Thoracic aorta (tissue), 2 donors: ENCODE data around the gene KSR1. TPM values are rescaled to one million over a fixed set of nuclear protein-coding genes. Genes with fewer than 3 reads are reported as not detected.

Source experiments
- ATAC-seq: fragments of 150-250 bp; one replicate; pipeline ENCODE4 v1.8.0; 2017; ENCODE audit warnings: low read depth; ENCODE audit not compliant: insufficient number of reproducible peaks, low FRiP score
- DNase-seq: peaks from one replicate; pipeline ENCODE4 v3.0.0-alpha.2; 2020; ENCODE audit warnings: low spot score
- H3K27ac ChIP-seq, 2 donors: fragments of 200-600 bp; sonication (generic); 1 replicate in 1 of 2; 2 replicates in 1 of 2; pipeline ENCODE4 v1.5.1; 2016; ENCODE audit warnings: mild to moderate bottlenecking in 2 of 2, moderate library complexity in 2 of 2
- H3K27me3 ChIP-seq: fragments of 200-600 bp; sonication (generic); replicated peaks from 2 replicates; pipeline ENCODE4 v1.6.0; 2016; ENCODE audit warnings: mild to moderate bottlenecking; ENCODE audit not compliant: insufficient read depth
- H3K36me3 ChIP-seq: fragments of 200-600 bp; sonication (generic); one replicate; pipeline ENCODE4 v1.5.1; 2016
- H3K4me1 ChIP-seq, 2 donors: fragments of 200-600 bp; sonication (generic); 1 replicate in 1 of 2; 2 replicates in 1 of 2; pipeline versions ENCODE4 v1.5.1 to v1.6.0; 2016; ENCODE audit warnings: low read depth in 2 of 2, mild to moderate bottlenecking in 1 of 2; ENCODE audit not compliant: control insufficient read depth in 1 of 2
- H3K4me3 ChIP-seq: fragments of 200-600 bp; sonication (generic); 2 replicates; pipeline ENCODE4 v1.5.1; 2016; ENCODE audit warnings: mild to moderate bottlenecking
- H3K9me3 ChIP-seq: fragments of 200-600 bp; sonication (generic); 2 replicates; pipeline ENCODE4 v1.5.1; 2016
- CTCF ChIP-seq: fragments of 200-600 bp; sonication (generic); IDR thresholded peaks from one replicate; pipeline ENCODE4 v1.5.1; 2019; ENCODE audit warnings: antibody characterized with exemption
- total RNA-seq, 2 donors: library from RNA; depleted of rRNA; stranded (reverse); fragments of >200 nt; gene quantifications; one replicate each; pipeline versions ENCODE4 v1.1.0 to v1.2.3, GENCODE V29; 2016

The KSR1 gene
- total RNA-seq, 2 donors from 2014 or later = 17.6 to 46.0 TPM

GRCh38 chr17:27576477-27577083 lies 120.3 kb downstream of the KSR1 start:
- TF ChIP-seq CTCF = no peak
- H3K4me1 ChIP-seq = peaks cover 0 to 21% of the 10 kb centered on the region in 2 donors
- no peak overlapping the region for H3K27ac ChIP-seq
- ATAC-seq (no peak), DNase-seq (no peak)
- H3K36me3 ChIP-seq = no peaks in the 10 kb centered on the region
- H3K27me3 ChIP-seq = no peaks in the 10 kb centered on the region
- H3K4me3 ChIP-seq = no peak overlapping the region
- no peaks in the 10 kb centered on the region for H3K9me3 ChIP-seq

- Histone ChIP-seq H3K9me3 (no peaks in the 10 kb centered on the region), H3K4me1 (peaks cover 0 to 21% of the 10 kb centered on the region in 2 donors), H3K27ac (peak overlapping the region; percentile 11 to 62), H3K4me3 (no peak overlapping the region), H3K36me3 (no peaks in the 10 kb centered on the region), H3K27me3 (no peaks in the 10 kb centered on the region)
- no peak for ATAC-seq
- no peak for DNase-seq
- TF ChIP-seq CTCF = no peak
Observed at GRCh38 chr17:27577121-27577761, 121.0 kb downstream of the KSR1 start.

GRCh38 chr17:27577884-27578717 lies 121.9 kb downstream of the KSR1 start:
- Histone ChIP-seq H3K4me1 (peaks cover 0 to 21% of the 10 kb centered on the region in 2 donors), H3K4me3 (no peak overlapping the region), H3K9me3 (no peaks in the 10 kb centered on the region), H3K27me3 (no peaks in the 10 kb centered on the region), H3K36me3 (no peaks in the 10 kb centered on the region), H3K27ac (peak overlapping the region; percentile 11 to 62)
- no peak for TF ChIP-seq CTCF
- DNase-seq (no peak), ATAC-seq (peak; percentile 46)

- Histone ChIP-seq H3K36me3 (no peaks in the 10 kb centered on the region), H3K27ac (peak overlapping the region in 1 of 2 donors; percentile 62), H3K27me3 (no peaks in the 10 kb centered on the region), H3K9me3 (no peaks in the 10 kb centered on the region), H3K4me1 (peaks cover 0 to 21% of the 10 kb centered on the region in 2 donors), H3K4me3 (no peak overlapping the region)
- TF ChIP-seq CTCF = no peak
- DNase-seq = no peak
- ATAC-seq = no peak
Observed at GRCh38 chr17:27578718-27579085, 122.5 kb downstream of the KSR1 start.

GRCh38 chr17:27579304-27579703 lies 123.1 kb downstream of the KSR1 start:
- ATAC-seq = no peak
- Histone ChIP-seq H3K27ac (no peak overlapping the region), H3K4me1 (peaks cover 0 to 21% of the 10 kb centered on the region in 2 donors), H3K9me3 (no peaks in the 10 kb centered on the region), H3K4me3 (no peak overlapping the region), H3K36me3 (no peaks in the 10 kb centered on the region), H3K27me3 (no peaks in the 10 kb centered on the region)
- DNase-seq = no peak
- no peak for TF ChIP-seq CTCF
